AML-193 (cell line): Measurements from ENCODE around the gene CFAP299.
"Not testable (repeated sequence)": the region's sequence is repeated elsewhere in the genome, so short reads cannot be mapped to it uniquely, and the experiment has no call there.

Experiments
- DNase-seq, 2 experiments: peaks; one replicate each; lab custom pipeline; 2025; lab: John Stamatoyannopoulos, UW

The CFAP299 gene

GRCh38 chr4:80331693-80332092, 3.8 kb upstream of the CFAP299 start:
- no peak for DNase-seq

- no peak for DNase-seq
Observed at GRCh38 chr4:80333121-80333520, 2.4 kb upstream of the CFAP299 start.

GRCh38 chr4:80334568-80334967, 962 bp upstream of the CFAP299 start:
- DNase-seq: no peak

- DNase-seq: no peak
Observed at GRCh38 chr4:80335226-80335553, 340 bp upstream of the CFAP299 start.

GRCh38 chr4:80336582-80336981, 1.1 kb downstream of the CFAP299 start:
- DNase-seq: no peak

GRCh38 chr4:80340036-80340435, 4.5 kb downstream of the CFAP299 start:
- no peak for DNase-seq

GRCh38 chr4:80342684-80343083, 7.2 kb downstream of the CFAP299 start:
- not testable (repeated sequence) for DNase-seq

- DNase-seq: no peak
Observed at GRCh38 chr4:80343887-80344286, 8.4 kb downstream of the CFAP299 start.

- DNase-seq: no peak
Observed at GRCh38 chr4:80360084-80360483, 24.6 kb downstream of the CFAP299 start.

- DNase-seq: no peak
Observed at GRCh38 chr4:80360900-80361299, 25.4 kb downstream of the CFAP299 start.

GRCh38 chr4:80361329-80361900, 25.9 kb downstream of the CFAP299 start:
- peak; percentile 43 to 47 for DNase-seq

GRCh38 chr4:80362578-80363181, 27.1 kb downstream of the CFAP299 start:
- DNase-seq: peak in 1 of 2 experiments; percentile 4

- peak; percentile 40 to 49 for DNase-seq
Observed at GRCh38 chr4:80365928-80366327, 30.4 kb downstream of the CFAP299 start.

- no peak for DNase-seq
Observed at GRCh38 chr4:80367737-80368136, 32.2 kb downstream of the CFAP299 start.

GRCh38 chr4:80370635-80371034, 35.1 kb downstream of the CFAP299 start:
- no peak for DNase-seq

- DNase-seq: no peak
Observed at GRCh38 chr4:80371046-80371445, 35.5 kb downstream of the CFAP299 start.

- no peak for DNase-seq
Observed at GRCh38 chr4:80374180-80374579, 38.6 kb downstream of the CFAP299 start.

GRCh38 chr4:80382090-80382832, 46.7 kb downstream of the CFAP299 start:
- no peak for DNase-seq

- no peak for DNase-seq
Observed at GRCh38 chr4:80385397-80386280, 50.1 kb downstream of the CFAP299 start.

GRCh38 chr4:80386281-80386886, 50.9 kb downstream of the CFAP299 start:
- no peak for DNase-seq

- DNase-seq: no peak
Observed at GRCh38 chr4:80387390-80388283, 52.1 kb downstream of the CFAP299 start.
